ENCODE results near the gene GOLPH3. TPM values are rescaled to one million over a fixed set of nuclear protein-coding genes. Genes with fewer than 3 reads are reported as not detected.
A peak's percentile ranks its signal among the peaks of the same experiment; 100 is the strongest.

GOLPH3 gene
- total and polyA plus RNA-seq, 2 of the 4 experiments (the other 2 are of a cell fraction) = 38.2 to 41.3 TPM

GRCh38 chr5:32127711-32128110 is 46.4 kb downstream of the GOLPH3 start:
- Histone ChIP-seq H3K4me2 (ENCODE audit: low read depth, low read length) (no peak overlapping the region), H3K36me3 (ENCODE audit: control insufficient read depth, insufficient read depth, low read length) (peaks cover 22% of the 10 kb centered on the region), H2AFZ (replicated peaks; ENCODE audit: low read length, poor library complexity) (no peak overlapping the region), H3K9me1 (ENCODE audit: insufficient read depth, low read length) (peaks cover 3% of the 10 kb centered on the region; the same call in 1 of the 2 replicates), H3K56ac (ENCODE audit: extremely low read depth, insufficient read depth, low read length) (no peak overlapping the region), H3K9me3 (ENCODE audit: control insufficient read depth, insufficient read depth, low read length) (no peaks in the 10 kb centered on the region), H3K18ac (ENCODE audit: low read depth, low read length) (no peak overlapping the region), H4K20me1 (ENCODE audit: insufficient read depth, low read length) (peaks cover 58% of the 10 kb centered on the region), H3K9ac (ENCODE audit: low read depth, low read length) (no peak overlapping the region), H3K14ac (replicated peaks; ENCODE audit: low read depth, low read length) (no peak overlapping the region), H4K91ac (ENCODE audit: insufficient read depth, low read depth, low read length) (no peak overlapping the region), H2AK5ac (ENCODE audit: low read depth, low read length) (no peak overlapping the region), H2AK9ac (replicated peaks; ENCODE audit: low read depth, low read length, poor library complexity) (peak overlapping the region; percentile 30), H4K8ac (ENCODE audit: low read depth in 2 of 2, low read length in 2 of 2) (0 out of 4 replicates have a peak overlapping the region, but pooled peaks of 1 of the 2 experiments have one; percentile 14), H3K4ac (ENCODE audit: low read depth, low read length) (no peak overlapping the region; the same call in 1 of the 2 replicates), H3K27ac (ENCODE audit: insufficient read depth, low read length) (no peak overlapping the region), H2BK120ac (ENCODE audit: low read depth, low read length) (no peak overlapping the region), H4K5ac (ENCODE audit: low read depth, low read length) (no peak overlapping the region; the same call in 1 of the 2 replicates), H3K4me3 (ENCODE audit: insufficient read depth, low read depth, low read length) (no peak overlapping the region), H3K79me1 (ENCODE audit: low read depth in 1 of 2, low read length in 2 of 2) (peaks cover 32 to 67% of the 10 kb centered on the region in 2 experiments), H2BK20ac (ENCODE audit: low read depth, low read length) (no peak overlapping the region), H3K27me3 (ENCODE audit: control insufficient read depth, insufficient read depth, low read length) (no peaks in the 10 kb centered on the region), H3K4me1 (ENCODE audit: control insufficient read depth, insufficient read depth, low read length) (peaks cover 2% of the 10 kb centered on the region; the same call in 1 of the 2 replicates), H2BK5ac (ENCODE audit: low read depth, low read length, poor library complexity, severe bottlenecking) (no peak overlapping the region), H2BK15ac (ENCODE audit: low read depth, low read length) (no peak overlapping the region), H3K23ac (ENCODE audit: low read depth, low read length) (peak overlapping the region; percentile 60; the same call in 1 of the 2 replicates)
- WGBS, 2 experiments (ENCODE audit: extremely low coverage in 2 of 2, insufficient read length in 1 of 2) = no CpG with 5 or more reads among the region's 3 CpGs
- DNase-seq (no peak), ATAC-seq (ENCODE audit: low read depth) (no peak)
- ChIA-PET POLR2A (ENCODE audit: unreplicated experiment) (no interaction called here), CTCF (no interaction called here)
- TF ChIP-seq MXI1 (IDR thresholded peaks at IDR 0.05; ENCODE audit: borderline replicate concordance, low read depth, low read length) (no peak), MAZ (IDR thresholded peaks at IDR 0.05; ENCODE audit: borderline replicate concordance, low read depth, low read length) (no peak), BHLHE40 (IDR thresholded peaks at IDR 0.05; ENCODE audit: low read depth, low read length) (no peak), CTCF (conservative IDR thresholded peaks at IDR 0.05; ENCODE audit: low read depth, low read length) (no peak), CEBPB (IDR thresholded peaks at IDR 0.05; ENCODE audit: low read depth, low read length) (no peak), CHD1 (IDR thresholded peaks at IDR 0.05; ENCODE audit: low read depth, low read length) (no peak), USF2 (IDR thresholded peaks at IDR 0.05; ENCODE audit: low read depth, low read length) (no peak), NFE2L2 (IDR thresholded peaks at IDR 0.05; ENCODE audit: low read depth, low read length) (no peak), RCOR1 (IDR thresholded peaks at IDR 0.05; ENCODE audit: insufficient replicate concordance, low read length) (no peak), RFX5 (IDR thresholded peaks at IDR 0.05; ENCODE audit: low read depth, low read length) (no peak), SMC3 (IDR thresholded peaks at IDR 0.05; ENCODE audit: low read depth, low read length) (no peak), ELK1 (IDR thresholded peaks at IDR 0.05; ENCODE audit: borderline replicate concordance, low read depth, low read length) (no peak)
- dilution Hi-C loops (cut with HindIII; ENCODE audit: low sequenced_read_pairs, unreplicated experiment) = no loop called here
- in situ Hi-C loops (cut with MboI; ENCODE audit: low sequenced_read_pairs) = no loop called here
- BruUV-seq (replicated peaks) = no TSS peak
- intact Hi-C loops (cut with micrococcal nuclease) = no loop called here

All from IMR-90 (cell line).